K562 (cell line): ENCODE data around the gene USP11. TPM values are rescaled to one million over a fixed set of nuclear protein-coding genes. Genes with fewer than 3 reads are reported as not detected.

ENCODE experiments used
- ATAC-seq: fragments of 200-7000 bp; cut with Tn5 transposase; 3 replicates; pipeline ENCODE4 v1.9.1; 2020; ENCODE audit warnings: moderate library complexity
- BruUV-seq: library from RNA; stranded (reverse); fragments of 400-500 nt; replicated peaks from 2 replicates; lab custom pipeline; 2021; lab: Mats Ljungman, UMichigan
- CTCF ChIA-PET: fragments of 300-600 bp; formaldehyde crosslinking; extraction: SDS; loops from one replicate; lab custom pipeline; 2021; ENCODE audit warnings: low intra/inter-chr PET ratio; lab: Yijun Ruan, JAX
- POLR2A ChIA-PET: fragments of 300-600, 350-650 bp; sonication (Branson Sonifier 250); formaldehyde crosslinking; extraction: SDS; loops from one replicate; lab custom pipeline; 2021; ENCODE audit warnings: antibody characterized with exemption, inconsistent platforms; lab: Yijun Ruan, JAX
- DNase-seq, 4 experiments: peaks; one replicate each; pipeline versions ENCODE4 v3.0.0 to v3.0.0-alpha.2; 2011 to 2018; ENCODE audit warnings: low spot score in 3 of 4, mixed read lengths in 3 of 4; ENCODE audit errors: extremely low read depth in 1 of 4
- FAIRE-seq: peaks from 2 replicates; lab custom pipeline; 2011; peaks lifted over from hg19 to GRCh38; lab: Jason Lieb, UNC
- H2AFZ ChIP-seq: 2 replicates; pipeline ENCODE4 v1.6.0; 2011; ENCODE audit warnings: low read depth, low read length, control low read depth, inconsistent platforms
- H3K27ac ChIP-seq: fragments of 200-600 bp; 3 replicates; pipeline ENCODE4 v1.8.0; 2011; ENCODE audit warnings: low read depth, mild to moderate bottlenecking, control low read depth, inconsistent platforms, low read length, moderate library complexity, mixed read lengths; ENCODE audit errors: extremely low read depth
- H3K27me3 ChIP-seq, 2 experiments: fragments of 300-600 bp in 1 of 2; 2 replicates in 1 of 2; 3 replicates in 1 of 2; pipeline versions ENCODE4 v1.6.0 to v1.8.0; 2011; ENCODE audit warnings: inconsistent platforms in 2 of 2, low read length in 2 of 2, mild to moderate bottlenecking in 1 of 2, mixed read lengths in 1 of 2, moderate library complexity in 1 of 2; ENCODE audit not compliant: control insufficient read depth in 2 of 2, insufficient read depth in 2 of 2
- H3K36me3 ChIP-seq: fragments of 300-600 bp; 3 replicates; pipeline ENCODE4 v1.8.0; 2011; ENCODE audit warnings: mild to moderate bottlenecking, low read length, inconsistent platforms; ENCODE audit not compliant: control insufficient read depth, insufficient read depth
- H3K4me1 ChIP-seq, 2 experiments: fragments of 200-600 bp in 1 of 2; replicated peaks in 1 of 2; 2 replicates in 1 of 2; 3 replicates in 1 of 2; pipeline versions ENCODE4 v1.5.1 to v1.8.0; 2011; ENCODE audit warnings: inconsistent platforms in 2 of 2, low read length in 2 of 2, mild to moderate bottlenecking in 1 of 2, mixed read lengths in 1 of 2, moderate library complexity in 1 of 2; ENCODE audit not compliant: control insufficient read depth in 2 of 2, insufficient read depth in 2 of 2
- H3K4me2 ChIP-seq: 2 replicates; pipeline ENCODE4 v1.6.1; 2011; ENCODE audit warnings: low read length, control low read depth, inconsistent platforms, mixed read lengths; ENCODE audit not compliant: insufficient read depth
- H3K4me3 ChIP-seq: fragments of 200-600 bp; sonication (generic), shearing (Covaris generic); 2 replicates; pipeline ENCODE4 v1.5.1; 2016; ENCODE audit warnings: control low read depth, inconsistent platforms
- H3K79me2 ChIP-seq: fragments of 200-600 bp; 3 replicates; pipeline ENCODE4 v1.8.0; 2011; ENCODE audit warnings: low read length, inconsistent platforms; ENCODE audit not compliant: control insufficient read depth, insufficient read depth
- H3K9ac ChIP-seq, 2 experiments: 2 replicates each; pipeline versions ENCODE4 v1.6.0 to v1.6.1; 2011; ENCODE audit warnings: low read depth in 2 of 2, low read length in 2 of 2, control low read depth in 1 of 2, inconsistent platforms in 1 of 2, mild to moderate bottlenecking in 1 of 2, mixed read lengths in 1 of 2; ENCODE audit not compliant: insufficient read depth in 1 of 2
- H3K9me1 ChIP-seq: one replicate; pipeline ENCODE4 v1.6.0; 2011; ENCODE audit warnings: inconsistent platforms, mild to moderate bottlenecking, low read length, moderate library complexity; ENCODE audit not compliant: control insufficient read depth, insufficient read depth
- H3K9me3 ChIP-seq: replicated peaks from 2 replicates; pipeline ENCODE4 v1.5.1; 2011; ENCODE audit warnings: low read depth, low read length, inconsistent platforms; ENCODE audit not compliant: control insufficient read depth, insufficient read depth
- H4K20me1 ChIP-seq: replicated peaks from 2 replicates; pipeline ENCODE4 v1.6.1; 2011; ENCODE audit warnings: low read length, inconsistent platforms, mixed read lengths; ENCODE audit not compliant: control insufficient read depth, insufficient read depth
- THAP12 ChIP-seq: fragments of 250-450 bp; sonication (Bioruptor Pico); IDR thresholded peaks from 2 replicates; pipeline ENCODE4 v1.9.0; 2021; ENCODE audit warnings: mild to moderate bottlenecking, inconsistent platforms
- WGBS: fragments of 100-300 bp; shearing (Covaris generic); methylation state at CpG from one replicate; pipeline ENCODE4 v1.1.6; 2016; ENCODE audit warnings: low coverage, mixed read lengths; ENCODE audit not compliant: insufficient coverage; ENCODE audit errors: missing lambda C conversion rate; 5-methylcytosine and 5-hydroxymethylcytosine counted together
- in situ Hi-C: fragments of 300-500 bp; cut with MboI; formaldehyde crosslinking; loops from 4 replicates; pipeline ENCODE4 v1.15.0; 2018; ENCODE audit warnings: inconsistent platforms, mixed read lengths
- intact Hi-C: fragments of 100-400 bp; cut with micrococcal nuclease; formaldehyde crosslinking; loops from 2 replicates; pipeline ENCODE4 v1.14.2; 2022
- polyA plus RNA-seq, 8 experiments: library from polyadenylated mRNA; depleted of rRNA in 4 of 8; stranded (reverse) in 5 of 8; unstranded in 3 of 8; fragments of >200 nt; fragmentation: Nextera tagmentation in 2 of 8; fragmentation: Illumina TruSeq in 1 of 8; extraction: Ambion mirVana in 2 of 8; extraction: Trizol in 1 of 8; gene quantifications; 2 replicates each; pipeline versions ENCODE4 v1.2.1 to v1.2.3, GENCODE V29; 2011 to 2014; ENCODE audit warnings: inconsistent platforms in 1 of 8, missing spikeins in 1 of 8
- total RNA-seq, 7 experiments: library from RNA; depleted of rRNA in 6 of 7; stranded (reverse); fragments of >200 nt in 6 of 7; fragmentation: Illumina TruSeq in 2 of 7; extraction: Trizol in 2 of 7; gene quantifications; 2 replicates each; pipeline versions ENCODE4 v1.2.1 to v1.2.3, GENCODE V29; 2011 to 2021; ENCODE audit warnings: low replicate concordance in 1 of 7

Gene USP11
- total and polyA plus RNA-seq, 9 of the 15 experiments (the other 6 are each of a cell fraction or from before 2014, with no cell fraction given) = 2.5 to 29.0 (median 11.7) TPM

GRCh38 chrX:47202877-47203276 is 29.9 kb upstream of the USP11 start:
- FAIRE-seq = no peak

More at GRCh38 chrX:47202877-47203276, 29.9 kb upstream of the USP11 start:
- Histone ChIP-seq H4K20me1 (peaks cover 5% of the 10 kb centered on the region), H3K9ac (no peak overlapping the region), H3K4me2 (no peak overlapping the region), H3K9me1 (peaks cover 3% of the 10 kb centered on the region), H3K27me3 (no peaks in the 10 kb centered on the region), H2AFZ (no peak overlapping the region), H3K4me1 (no peaks in the 10 kb centered on the region), H3K27ac (no peak overlapping the region), H3K9me3 (no peaks in the 10 kb centered on the region), H3K4me3 (no peak overlapping the region), H3K79me2 (0 out of 3 replicates have a peak, but pooled peaks cover under 1% of the 10 kb centered on the region), H3K36me3 (peaks cover 95% of the 10 kb centered on the region)
- intact Hi-C loops (no loop called here), in situ Hi-C loops (no loop called here)
- CTCF ChIA-PET = no interaction called here
- no peak for DNase-seq
- no peak for ATAC-seq
- WGBS = 95% methylated on average over 3 of the region's 4 CpGs
- TF ChIP-seq THAP12 = no peak
- POLR2A ChIA-PET = interaction anchor here (3.0 kb wide), 1 partner anchor 16 kb away, joined by 20 read pairs; the partner anchor contains the start of gene CDK16
- BruUV-seq = no TSS peak
